K562 (cell line): Measurements from ENCODE around the gene MOK. TPM values are rescaled to one million over a fixed set of nuclear protein-coding genes. Genes with fewer than 3 reads are reported as not detected.

Experiments used
- ATAC-seq: fragments of 200-7000 bp; cut with Tn5 transposase; 3 replicates; pipeline ENCODE4 v1.9.1; 2020; ENCODE audit warnings: moderate library complexity
- BruUV-seq: library from RNA; stranded (reverse); fragments of 400-500 nt; replicated peaks from 2 replicates; lab custom pipeline; 2021; lab: Mats Ljungman, UMichigan
- CTCF ChIA-PET: fragments of 300-600 bp; formaldehyde crosslinking; extraction: SDS; loops from one replicate; lab custom pipeline; 2021; ENCODE audit warnings: low intra/inter-chr PET ratio; lab: Yijun Ruan, JAX
- POLR2A ChIA-PET: fragments of 300-600, 350-650 bp; sonication (Branson Sonifier 250); formaldehyde crosslinking; extraction: SDS; loops from one replicate; lab custom pipeline; 2021; ENCODE audit warnings: antibody characterized with exemption, inconsistent platforms; lab: Yijun Ruan, JAX
- DNase-seq, 4 experiments: peaks; one replicate each; pipeline versions ENCODE4 v3.0.0 to v3.0.0-alpha.2; 2011 to 2018; ENCODE audit warnings: low spot score in 3 of 4, mixed read lengths in 3 of 4; ENCODE audit errors: extremely low read depth in 1 of 4
- FAIRE-seq: peaks from 2 replicates; lab custom pipeline; 2011; peaks lifted over from hg19 to GRCh38; lab: Jason Lieb, UNC
- H2AFZ ChIP-seq: 2 replicates; pipeline ENCODE4 v1.6.0; 2011; ENCODE audit warnings: low read depth, low read length, control low read depth, inconsistent platforms
- H3K27ac ChIP-seq: fragments of 200-600 bp; 3 replicates; pipeline ENCODE4 v1.8.0; 2011; ENCODE audit warnings: low read depth, mild to moderate bottlenecking, control low read depth, inconsistent platforms, low read length, moderate library complexity, mixed read lengths; ENCODE audit errors: extremely low read depth
- H3K27me3 ChIP-seq, 2 experiments: fragments of 300-600 bp in 1 of 2; 2 replicates in 1 of 2; 3 replicates in 1 of 2; pipeline versions ENCODE4 v1.6.0 to v1.8.0; 2011; ENCODE audit warnings: inconsistent platforms in 2 of 2, low read length in 2 of 2, mild to moderate bottlenecking in 1 of 2, mixed read lengths in 1 of 2, moderate library complexity in 1 of 2; ENCODE audit not compliant: control insufficient read depth in 2 of 2, insufficient read depth in 2 of 2
- H3K36me3 ChIP-seq: fragments of 300-600 bp; 3 replicates; pipeline ENCODE4 v1.8.0; 2011; ENCODE audit warnings: mild to moderate bottlenecking, low read length, inconsistent platforms; ENCODE audit not compliant: control insufficient read depth, insufficient read depth
- H3K4me1 ChIP-seq, 2 experiments: fragments of 200-600 bp in 1 of 2; replicated peaks in 1 of 2; 2 replicates in 1 of 2; 3 replicates in 1 of 2; pipeline versions ENCODE4 v1.5.1 to v1.8.0; 2011; ENCODE audit warnings: inconsistent platforms in 2 of 2, low read length in 2 of 2, mild to moderate bottlenecking in 1 of 2, mixed read lengths in 1 of 2, moderate library complexity in 1 of 2; ENCODE audit not compliant: control insufficient read depth in 2 of 2, insufficient read depth in 2 of 2
- H3K4me2 ChIP-seq: 2 replicates; pipeline ENCODE4 v1.6.1; 2011; ENCODE audit warnings: low read length, control low read depth, inconsistent platforms, mixed read lengths; ENCODE audit not compliant: insufficient read depth
- H3K4me3 ChIP-seq: fragments of 200-600 bp; sonication (generic), shearing (Covaris generic); 2 replicates; pipeline ENCODE4 v1.5.1; 2016; ENCODE audit warnings: control low read depth, inconsistent platforms
- H3K79me2 ChIP-seq: fragments of 200-600 bp; 3 replicates; pipeline ENCODE4 v1.8.0; 2011; ENCODE audit warnings: low read length, inconsistent platforms; ENCODE audit not compliant: control insufficient read depth, insufficient read depth
- H3K9ac ChIP-seq, 2 experiments: 2 replicates each; pipeline versions ENCODE4 v1.6.0 to v1.6.1; 2011; ENCODE audit warnings: low read depth in 2 of 2, low read length in 2 of 2, control low read depth in 1 of 2, inconsistent platforms in 1 of 2, mild to moderate bottlenecking in 1 of 2, mixed read lengths in 1 of 2; ENCODE audit not compliant: insufficient read depth in 1 of 2
- H3K9me1 ChIP-seq: one replicate; pipeline ENCODE4 v1.6.0; 2011; ENCODE audit warnings: inconsistent platforms, mild to moderate bottlenecking, low read length, moderate library complexity; ENCODE audit not compliant: control insufficient read depth, insufficient read depth
- H3K9me3 ChIP-seq: replicated peaks from 2 replicates; pipeline ENCODE4 v1.5.1; 2011; ENCODE audit warnings: low read depth, low read length, inconsistent platforms; ENCODE audit not compliant: control insufficient read depth, insufficient read depth
- H4K20me1 ChIP-seq: replicated peaks from 2 replicates; pipeline ENCODE4 v1.6.1; 2011; ENCODE audit warnings: low read length, inconsistent platforms, mixed read lengths; ENCODE audit not compliant: control insufficient read depth, insufficient read depth
- CEBPB ChIP-seq: fragments of 450-650 bp; IDR thresholded peaks from 2 replicates; pipeline ENCODE4 v1.6.1; 2016; ENCODE audit warnings: missing genetic modification characterization, missing compliant biosample characterization
- ELF1 ChIP-seq: fragments of 200-800 bp; sonication (Bioruptor generic); IDR thresholded peaks from 2 replicates; pipeline ENCODE4 v1.6.1; 2016; ENCODE audit warnings: missing genetic modification characterization, missing compliant biosample characterization
- GATAD2A ChIP-seq: fragments of 450-650 bp; IDR thresholded peaks from 2 replicates; pipeline ENCODE4 v1.6.1; 2017
- MAFF ChIP-seq: IDR thresholded peaks from 2 replicates; pipeline ENCODE4 v1.6.1; 2012; ENCODE audit warnings: low read length, improper control_type of control experiment
- MEIS2 ChIP-seq: fragments of 450-650 bp; IDR thresholded peaks from 2 replicates; pipeline ENCODE4 v1.6.1; 2014; ENCODE audit warnings: mild to moderate bottlenecking; ENCODE audit not compliant: partially characterized antibody
- NFRKB ChIP-seq: fragments of 450-650 bp; IDR thresholded peaks from 2 replicates; pipeline ENCODE4 v1.6.1; 2016; ENCODE audit warnings: low read depth
- TAF15 ChIP-seq: fragments of 200-400 bp; formaldehyde crosslinking; IDR thresholded peaks from 2 replicates; pipeline ENCODE4 v1.6.1; 2017; ENCODE audit warnings: mild to moderate bottlenecking, low read depth, low read length, moderate library complexity
- TFAM ChIP-seq: fragments of 250-450 bp; sonication (Bioruptor Pico); conservative IDR thresholded peaks from 2 replicates; pipeline ENCODE4 v1.5.0; 2021; ENCODE audit warnings: mild to moderate bottlenecking, moderate library complexity
- ZKSCAN1 ChIP-seq: fragments of 150-350 bp; IDR thresholded peaks from 2 replicates; pipeline ENCODE4 v1.6.1; 2016; ENCODE audit warnings: low read depth, low read length
- ZNF766 ChIP-seq: fragments of 200-800 bp; sonication (Bioruptor generic); conservative IDR thresholded peaks from 2 replicates; pipeline ENCODE4 v1.6.1; 2016; ENCODE audit warnings: missing genetic modification characterization, missing compliant biosample characterization
- whole genome bisulfite sequencing: fragments of 100-300 bp; shearing (Covaris generic); methylation state at CpG from one replicate; pipeline ENCODE4 v1.1.6; 2016; ENCODE audit warnings: low coverage, mixed read lengths; ENCODE audit not compliant: insufficient coverage; ENCODE audit errors: missing lambda C conversion rate; 5-methylcytosine and 5-hydroxymethylcytosine counted together
- in situ Hi-C: fragments of 300-500 bp; cut with MboI; formaldehyde crosslinking; loops from 4 replicates; pipeline ENCODE4 v1.15.0; 2018; ENCODE audit warnings: inconsistent platforms, mixed read lengths
- intact Hi-C: fragments of 100-400 bp; cut with micrococcal nuclease; formaldehyde crosslinking; loops from 2 replicates; pipeline ENCODE4 v1.14.2; 2022
- polyA plus RNA-seq, 8 experiments: library from polyadenylated mRNA; depleted of rRNA in 4 of 8; stranded (reverse) in 5 of 8; unstranded in 3 of 8; fragments of >200 nt; fragmentation: Nextera tagmentation in 2 of 8; fragmentation: Illumina TruSeq in 1 of 8; extraction: Ambion mirVana in 2 of 8; extraction: Trizol in 1 of 8; gene quantifications; 2 replicates each; pipeline versions ENCODE4 v1.2.1 to v1.2.3, GENCODE V29; 2011 to 2014; ENCODE audit warnings: inconsistent platforms in 1 of 8, missing spikeins in 1 of 8
- total RNA-seq, 7 experiments: library from RNA; depleted of rRNA in 6 of 7; stranded (reverse); fragments of >200 nt in 6 of 7; fragmentation: Illumina TruSeq in 2 of 7; extraction: Trizol in 2 of 7; gene quantifications; 2 replicates each; pipeline versions ENCODE4 v1.2.1 to v1.2.3, GENCODE V29; 2011 to 2021; ENCODE audit warnings: low replicate concordance in 1 of 7
- TF ChIP-seq, protein P1 (sequence below): sonication (generic); formaldehyde crosslinking; IDR thresholded peaks from 2 replicates; pipeline ENCODE4 v1.8.0; 2022; ENCODE audit warnings: missing genetic modification reagents, mild to moderate bottlenecking, borderline replicate concordance
- TF ChIP-seq, protein P2 (sequence below), 3 experiments: fragments of 200-800 bp in 1 of 3; fragments of 250-450 bp in 1 of 3; fragments of 450-650 bp in 1 of 3; sonication (Bioruptor Pico) in 1 of 3; sonication (Bioruptor generic) in 1 of 3; formaldehyde crosslinking in 1 of 3; IDR thresholded peaks; 2 replicates each; pipeline versions ENCODE4 v1.6.1 to v1.8.0; 2016 to 2022; ENCODE audit warnings: mild to moderate bottlenecking in 2 of 3, missing genetic modification characterization in 2 of 3, missing compliant biosample characterization in 1 of 3, moderate library complexity in 1 of 3
- TF ChIP-seq, protein P3 (sequence below), 2 experiments: fragments of 450-650 bp in 1 of 2; IDR thresholded peaks; 2 replicates each; pipeline ENCODE4 v1.6.1; 2011 to 2017; ENCODE audit warnings: low read depth in 2 of 2, antibody characterized with exemption in 1 of 2, borderline replicate concordance in 1 of 2, low read length in 1 of 2, mild to moderate bottlenecking in 1 of 2, mixed read lengths in 1 of 2; ENCODE audit not compliant: control insufficient read depth in 1 of 2

MOK gene
- total and polyA plus RNA-seq, 9 of the 15 experiments (the other 6 are each of a cell fraction or from before 2014, with no cell fraction given) = 1.3 to 8.4 (median 5.3) TPM

DNA sequence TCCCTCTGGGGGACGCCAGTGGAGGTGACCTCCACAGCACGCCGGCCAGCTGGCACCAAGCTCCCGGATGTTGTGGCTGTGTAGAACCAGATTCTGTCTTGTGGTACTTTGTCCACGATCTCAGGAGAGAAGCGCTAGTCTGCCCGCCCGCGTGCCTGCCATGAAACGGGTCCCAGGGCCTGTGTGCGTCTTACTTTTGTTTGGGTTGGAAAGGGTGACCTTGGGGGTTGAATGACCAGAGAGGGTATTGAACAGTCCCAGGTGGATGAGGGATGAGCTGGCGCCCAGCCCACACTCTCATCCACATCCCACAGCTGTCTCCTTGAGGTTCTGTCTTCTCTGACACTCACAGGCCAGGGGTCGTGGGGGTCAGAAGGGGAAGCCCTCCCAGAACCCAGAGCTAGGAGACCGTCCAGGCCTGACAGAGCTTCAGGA is 87.0 kb downstream of the MOK start:
- no peaks in the 10 kb centered on the region for H4K20me1 ChIP-seq
- WGBS = 75% methylated on average over 12 of the region's 14 CpGs
- no peaks in the 10 kb centered on the region for H3K27me3 ChIP-seq
- peaks cover 0 to 14% of the 10 kb centered on the region in 2 experiments; a peak in 2 of 5 replicates for H3K4me1 ChIP-seq
- no peaks in the 10 kb centered on the region; the same call in 1 of the 3 replicates for H3K79me2 ChIP-seq
- intact Hi-C loops = no loop called here
- FAIRE-seq (no peak), DNase-seq (no peak), ATAC-seq (no peak)
- POLR2A ChIA-PET = interaction anchor here (0.5 kb wide), 1 partner anchor 79 kb away, joined by 6 read pairs; no protein-coding TSS in a partner anchor
- H2AFZ ChIP-seq = no peak overlapping the region
- no TSS peak for BruUV-seq
- H3K36me3 ChIP-seq = no peaks in the 10 kb centered on the region; the same call in 2 of the 3 replicates
- CTCF ChIA-PET = no interaction called here
- no peak overlapping the region for H3K4me3 ChIP-seq
- H3K9me1 ChIP-seq = no peaks in the 10 kb centered on the region
- no peak overlapping the region for H3K27ac ChIP-seq
- peak overlapping the region in 1 of 2 experiments; percentile 52; a peak in 2 of 4 replicates for H3K9ac ChIP-seq
- no peaks in the 10 kb centered on the region for H3K9me3 ChIP-seq
- in situ Hi-C loops = no loop called here
- no peak overlapping the region for H3K4me2 ChIP-seq
- TF ChIP-seq, protein P1, sequence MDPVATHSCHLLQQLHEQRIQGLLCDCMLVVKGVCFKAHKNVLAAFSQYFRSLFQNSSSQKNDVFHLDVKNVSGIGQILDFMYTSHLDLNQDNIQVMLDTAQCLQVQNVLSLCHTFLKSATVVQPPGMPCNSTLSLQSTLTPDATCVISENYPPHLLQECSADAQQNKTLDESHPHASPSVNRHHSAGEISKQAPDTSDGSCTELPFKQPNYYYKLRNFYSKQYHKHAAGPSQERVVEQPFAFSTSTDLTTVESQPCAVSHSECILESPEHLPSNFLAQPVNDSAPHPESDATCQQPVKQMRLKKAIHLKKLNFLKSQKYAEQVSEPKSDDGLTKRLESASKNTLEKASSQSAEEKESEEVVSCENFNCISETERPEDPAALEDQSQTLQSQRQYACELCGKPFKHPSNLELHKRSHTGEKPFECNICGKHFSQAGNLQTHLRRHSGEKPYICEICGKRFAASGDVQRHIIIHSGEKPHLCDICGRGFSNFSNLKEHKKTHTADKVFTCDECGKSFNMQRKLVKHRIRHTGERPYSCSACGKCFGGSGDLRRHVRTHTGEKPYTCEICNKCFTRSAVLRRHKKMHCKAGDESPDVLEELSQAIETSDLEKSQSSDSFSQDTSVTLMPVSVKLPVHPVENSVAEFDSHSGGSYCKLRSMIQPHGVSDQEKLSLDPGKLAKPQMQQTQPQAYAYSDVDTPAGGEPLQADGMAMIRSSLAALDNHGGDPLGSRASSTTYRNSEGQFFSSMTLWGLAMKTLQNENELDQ = no peak
- TF ChIP-seq, protein P2, sequence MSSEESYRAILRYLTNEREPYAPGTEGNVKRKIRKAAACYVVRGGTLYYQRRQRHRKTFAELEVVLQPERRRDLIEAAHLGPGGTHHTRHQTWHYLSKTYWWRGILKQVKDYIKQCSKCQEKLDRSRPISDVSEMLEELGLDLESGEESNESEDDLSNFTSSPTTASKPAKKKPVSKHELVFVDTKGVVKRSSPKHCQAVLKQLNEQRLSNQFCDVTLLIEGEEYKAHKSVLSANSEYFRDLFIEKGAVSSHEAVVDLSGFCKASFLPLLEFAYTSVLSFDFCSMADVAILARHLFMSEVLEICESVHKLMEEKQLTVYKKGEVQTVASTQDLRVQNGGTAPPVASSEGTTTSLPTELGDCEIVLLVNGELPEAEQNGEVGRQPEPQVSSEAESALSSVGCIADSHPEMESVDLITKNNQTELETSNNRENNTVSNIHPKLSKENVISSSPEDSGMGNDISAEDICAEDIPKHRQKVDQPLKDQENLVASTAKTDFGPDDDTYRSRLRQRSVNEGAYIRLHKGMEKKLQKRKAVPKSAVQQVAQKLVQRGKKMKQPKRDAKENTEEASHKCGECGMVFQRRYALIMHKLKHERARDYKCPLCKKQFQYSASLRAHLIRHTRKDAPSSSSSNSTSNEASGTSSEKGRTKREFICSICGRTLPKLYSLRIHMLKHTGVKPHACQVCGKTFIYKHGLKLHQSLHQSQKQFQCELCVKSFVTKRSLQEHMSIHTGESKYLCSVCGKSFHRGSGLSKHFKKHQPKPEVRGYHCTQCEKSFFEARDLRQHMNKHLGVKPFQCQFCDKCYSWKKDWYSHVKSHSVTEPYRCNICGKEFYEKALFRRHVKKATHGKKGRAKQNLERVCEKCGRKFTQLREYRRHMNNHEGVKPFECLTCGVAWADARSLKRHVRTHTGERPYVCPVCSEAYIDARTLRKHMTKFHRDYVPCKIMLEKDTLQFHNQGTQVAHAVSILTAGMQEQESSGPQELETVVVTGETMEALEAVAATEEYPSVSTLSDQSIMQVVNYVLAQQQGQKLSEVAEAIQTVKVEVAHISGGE (CRISPR knock-in tag; IDR thresholded peaks at IDR 0.05) = no peak
- no peak for TF ChIP-seq ELF1 (tag)
- TF ChIP-seq, protein P3, sequence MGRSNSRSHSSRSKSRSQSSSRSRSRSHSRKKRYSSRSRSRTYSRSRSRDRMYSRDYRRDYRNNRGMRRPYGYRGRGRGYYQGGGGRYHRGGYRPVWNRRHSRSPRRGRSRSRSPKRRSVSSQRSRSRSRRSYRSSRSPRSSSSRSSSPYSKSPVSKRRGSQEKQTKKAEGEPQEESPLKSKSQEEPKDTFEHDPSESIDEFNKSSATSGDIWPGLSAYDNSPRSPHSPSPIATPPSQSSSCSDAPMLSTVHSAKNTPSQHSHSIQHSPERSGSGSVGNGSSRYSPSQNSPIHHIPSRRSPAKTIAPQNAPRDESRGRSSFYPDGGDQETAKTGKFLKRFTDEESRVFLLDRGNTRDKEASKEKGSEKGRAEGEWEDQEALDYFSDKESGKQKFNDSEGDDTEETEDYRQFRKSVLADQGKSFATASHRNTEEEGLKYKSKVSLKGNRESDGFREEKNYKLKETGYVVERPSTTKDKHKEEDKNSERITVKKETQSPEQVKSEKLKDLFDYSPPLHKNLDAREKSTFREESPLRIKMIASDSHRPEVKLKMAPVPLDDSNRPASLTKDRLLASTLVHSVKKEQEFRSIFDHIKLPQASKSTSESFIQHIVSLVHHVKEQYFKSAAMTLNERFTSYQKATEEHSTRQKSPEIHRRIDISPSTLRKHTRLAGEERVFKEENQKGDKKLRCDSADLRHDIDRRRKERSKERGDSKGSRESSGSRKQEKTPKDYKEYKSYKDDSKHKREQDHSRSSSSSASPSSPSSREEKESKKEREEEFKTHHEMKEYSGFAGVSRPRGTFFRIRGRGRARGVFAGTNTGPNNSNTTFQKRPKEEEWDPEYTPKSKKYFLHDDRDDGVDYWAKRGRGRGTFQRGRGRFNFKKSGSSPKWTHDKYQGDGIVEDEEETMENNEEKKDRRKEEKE (IDR thresholded peaks at IDR 0.05; ENCODE audit: borderline replicate concordance in 1 of 2, control insufficient read depth in 1 of 2, low read depth in 2 of 2, low read length in 1 of 2) = no peak
- no peak for TF ChIP-seq TAF15
- TF ChIP-seq MAFF = no peak
- no peak for TF ChIP-seq ZNF766
- no peak for TF ChIP-seq GATAD2A
- no peak for TF ChIP-seq ZKSCAN1
- no peak for TF ChIP-seq MEIS2
- TF ChIP-seq CEBPB (tag) = no peak
- no peak for TF ChIP-seq TFAM (CRISPR knock-in tag)
- no peak for TF ChIP-seq NFRKB
